ENCODE data around the gene CD24. TPM values are rescaled to one million over a fixed set of nuclear protein-coding genes. Genes with fewer than 3 reads are reported as not detected.

CD24 gene
- total RNA-seq, 1 donor, result 3.3 TPM

DNA sequence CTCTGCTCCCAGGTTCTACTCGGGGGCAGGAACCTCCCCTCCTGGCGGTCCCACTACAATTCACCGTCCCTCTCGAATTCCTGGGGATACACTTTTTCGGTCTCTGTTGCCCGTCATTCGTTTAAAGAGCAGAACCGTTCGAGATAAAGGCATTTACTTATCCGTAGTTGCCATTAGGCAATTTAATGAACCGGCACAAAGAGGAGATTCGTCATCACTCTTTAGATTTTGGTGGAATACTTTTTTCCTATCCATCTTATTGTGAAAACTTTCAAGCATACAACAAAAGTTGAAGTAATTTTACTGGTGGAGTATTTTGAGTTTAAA lies 1.2 kb upstream of the CD24 start:
- H3K4me2 ChIP-seq (ENCODE audit: insufficient read depth, low read length), result peak overlapping the region; percentile 64

GRCh38 chr6:106974999-106975737 lies 639 bp upstream of the CD24 start:
- H3K4me2 ChIP-seq (ENCODE audit: insufficient read depth, low read length), result peak overlapping the region; percentile 64
- H3K27me3 ChIP-seq (ENCODE audit: insufficient read depth, low read length), result peaks cover 53% of the 10 kb centered on the region
- TF ChIP-seq, protein P1, sequence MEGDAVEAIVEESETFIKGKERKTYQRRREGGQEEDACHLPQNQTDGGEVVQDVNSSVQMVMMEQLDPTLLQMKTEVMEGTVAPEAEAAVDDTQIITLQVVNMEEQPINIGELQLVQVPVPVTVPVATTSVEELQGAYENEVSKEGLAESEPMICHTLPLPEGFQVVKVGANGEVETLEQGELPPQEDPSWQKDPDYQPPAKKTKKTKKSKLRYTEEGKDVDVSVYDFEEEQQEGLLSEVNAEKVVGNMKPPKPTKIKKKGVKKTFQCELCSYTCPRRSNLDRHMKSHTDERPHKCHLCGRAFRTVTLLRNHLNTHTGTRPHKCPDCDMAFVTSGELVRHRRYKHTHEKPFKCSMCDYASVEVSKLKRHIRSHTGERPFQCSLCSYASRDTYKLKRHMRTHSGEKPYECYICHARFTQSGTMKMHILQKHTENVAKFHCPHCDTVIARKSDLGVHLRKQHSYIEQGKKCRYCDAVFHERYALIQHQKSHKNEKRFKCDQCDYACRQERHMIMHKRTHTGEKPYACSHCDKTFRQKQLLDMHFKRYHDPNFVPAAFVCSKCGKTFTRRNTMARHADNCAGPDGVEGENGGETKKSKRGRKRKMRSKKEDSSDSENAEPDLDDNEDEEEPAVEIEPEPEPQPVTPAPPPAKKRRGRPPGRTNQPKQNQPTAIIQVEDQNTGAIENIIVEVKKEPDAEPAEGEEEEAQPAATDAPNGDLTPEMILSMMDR (IDR thresholded peaks at IDR 0.05; ENCODE audit: extremely low read depth, low read depth, low read length), result no peak
- H3K4me1 ChIP-seq (ENCODE audit: insufficient read depth, low read length), result no peaks in the 10 kb centered on the region
- H2AFZ ChIP-seq (ENCODE audit: low read length), result peak overlapping the region; percentile 51
- H3K36me3 ChIP-seq (ENCODE audit: insufficient read depth, low read length), result no peaks in the 10 kb centered on the region
- H3K27ac ChIP-seq (ENCODE audit: low read depth, low read length), result no peak overlapping the region
- H3K9me3 ChIP-seq (ENCODE audit: low read depth, low read length), result no peaks in the 10 kb centered on the region
- peak overlapping the region; percentile 65 for H3K4me3 ChIP-seq (ENCODE audit: insufficient read depth, low read length)
- DNase-seq (ENCODE audit: insufficient read length, low spot score, missing footprints), result peak; percentile 87
- no peaks in the 10 kb centered on the region for H4K20me1 ChIP-seq (ENCODE audit: insufficient read depth, low read length)
- no peaks in the 10 kb centered on the region for H3K79me2 ChIP-seq (ENCODE audit: insufficient read depth, low read length)

More for the DNA sequence above, 1.2 kb upstream of the CD24 start:
- no peak overlapping the region for H3K27ac ChIP-seq (ENCODE audit: low read depth, low read length)
- TF ChIP-seq, protein P1 (IDR thresholded peaks at IDR 0.05; ENCODE audit: extremely low read depth, low read depth, low read length), result no peak
- no peaks in the 10 kb centered on the region for H3K4me1 ChIP-seq (ENCODE audit: insufficient read depth, low read length)
- no peak overlapping the region for H2AFZ ChIP-seq (ENCODE audit: low read length)
- no peaks in the 10 kb centered on the region for H4K20me1 ChIP-seq (ENCODE audit: insufficient read depth, low read length)
- H3K4me3 ChIP-seq (ENCODE audit: insufficient read depth, low read length), result peak overlapping the region; percentile 65
- no peaks in the 10 kb centered on the region for H3K9me3 ChIP-seq (ENCODE audit: low read depth, low read length)
- peaks cover 53% of the 10 kb centered on the region for H3K27me3 ChIP-seq (ENCODE audit: insufficient read depth, low read length)
- peak; percentile 90 for DNase-seq (ENCODE audit: insufficient read length, low spot score, missing footprints)
- no peaks in the 10 kb centered on the region for H3K36me3 ChIP-seq (ENCODE audit: insufficient read depth, low read length)
- no peaks in the 10 kb centered on the region for H3K79me2 ChIP-seq (ENCODE audit: insufficient read depth, low read length)

DNA sequence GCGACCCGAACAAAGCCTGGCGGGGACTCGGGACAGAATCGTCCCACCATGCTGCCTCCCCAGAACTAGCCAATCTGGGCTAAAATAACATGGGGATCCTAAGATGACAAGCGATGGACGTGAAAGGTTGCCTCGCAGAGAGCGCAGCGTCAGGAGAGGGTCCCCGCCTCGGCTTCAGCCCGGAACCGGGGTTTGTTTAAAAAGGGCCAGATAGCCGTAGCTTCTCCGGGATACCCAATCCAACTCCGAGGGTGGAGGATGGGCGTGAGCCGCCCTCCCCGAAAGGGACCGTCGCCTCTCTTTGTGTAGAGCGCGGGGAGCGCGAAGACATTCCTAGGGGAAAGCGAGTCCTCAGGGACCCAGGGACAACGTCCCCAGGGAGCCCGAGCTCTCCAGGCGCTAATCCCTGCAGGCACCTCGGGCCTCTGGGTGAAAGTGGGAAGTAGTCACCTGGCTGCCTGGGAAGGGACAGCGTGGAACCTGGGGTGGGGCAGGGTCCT lies 643 bp downstream of the CD24 start:
- Histone ChIP-seq H3K36me3 (ENCODE audit: insufficient read depth, low read length) (no peaks in the 10 kb centered on the region), H3K9me3 (ENCODE audit: low read depth, low read length) (no peaks in the 10 kb centered on the region), H3K4me2 (ENCODE audit: insufficient read depth, low read length) (no peak overlapping the region), H3K27me3 (ENCODE audit: insufficient read depth, low read length) (peaks cover 57% of the 10 kb centered on the region), H2AFZ (ENCODE audit: low read length) (no peak overlapping the region), H3K79me2 (ENCODE audit: insufficient read depth, low read length) (no peaks in the 10 kb centered on the region), H3K27ac (ENCODE audit: low read depth, low read length) (no peak overlapping the region), H3K4me3 (ENCODE audit: insufficient read depth, low read length) (peak overlapping the region; percentile 10), H4K20me1 (ENCODE audit: insufficient read depth, low read length) (no peaks in the 10 kb centered on the region), H3K4me1 (ENCODE audit: insufficient read depth, low read length) (no peaks in the 10 kb centered on the region)
- DNase-seq (ENCODE audit: insufficient read length, low spot score, missing footprints), result peak; percentile 74
- TF ChIP-seq, protein P1 (IDR thresholded peaks at IDR 0.05; ENCODE audit: extremely low read depth, low read depth, low read length), result no peak

DNA sequence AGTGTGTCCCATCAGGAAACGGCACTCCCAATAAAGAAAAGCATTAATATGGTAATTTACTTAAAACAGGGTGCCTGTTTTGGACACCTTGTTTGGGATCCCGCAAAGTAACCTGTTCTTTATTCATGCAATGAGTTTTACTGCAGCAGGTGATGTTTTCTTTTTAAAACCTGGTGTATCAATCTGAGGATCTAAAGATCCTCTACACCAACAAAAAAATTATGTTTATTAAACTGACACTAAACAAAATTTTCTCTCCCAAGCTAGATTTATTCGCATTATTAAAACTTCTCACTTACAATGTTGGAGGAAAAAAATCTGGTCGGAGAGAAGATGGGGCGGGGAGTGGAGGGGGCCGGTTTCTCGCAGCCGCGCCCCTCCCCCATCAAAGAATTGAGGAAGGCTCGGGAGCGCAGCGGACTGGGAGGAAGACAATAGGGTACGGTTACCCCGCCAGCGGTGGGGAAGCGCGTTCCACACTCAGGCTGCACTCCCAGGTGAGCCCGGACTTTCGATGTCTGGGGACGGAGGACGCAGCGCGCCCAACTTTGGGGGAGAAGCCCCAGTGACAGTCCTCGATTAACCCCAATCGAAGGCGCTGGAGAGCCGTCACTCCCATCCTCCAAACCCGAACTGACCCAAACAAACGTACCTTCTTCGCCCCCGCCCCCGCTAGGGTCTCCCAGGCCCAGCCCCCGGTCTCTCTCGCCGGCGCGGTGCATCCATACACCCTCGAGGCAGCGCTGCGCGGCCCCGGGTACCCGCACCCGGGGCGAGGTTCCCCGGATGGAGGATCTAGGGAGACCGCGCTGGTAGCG lies 1.3 kb downstream of the CD24 start:
- H3K27ac ChIP-seq (ENCODE audit: low read depth, low read length), result no peak overlapping the region
- H3K36me3 ChIP-seq (ENCODE audit: insufficient read depth, low read length), result no peaks in the 10 kb centered on the region
- H3K27me3 ChIP-seq (ENCODE audit: insufficient read depth, low read length), result peaks cover 59% of the 10 kb centered on the region
- H3K9me3 ChIP-seq (ENCODE audit: low read depth, low read length), result no peaks in the 10 kb centered on the region
- DNase-seq (ENCODE audit: insufficient read length, low spot score, missing footprints), result peak; percentile 76
- TF ChIP-seq, protein P1 (IDR thresholded peaks at IDR 0.05; ENCODE audit: extremely low read depth, low read depth, low read length), result no peak
- no peak overlapping the region for H2AFZ ChIP-seq (ENCODE audit: low read length)
- no peak overlapping the region for H3K4me2 ChIP-seq (ENCODE audit: insufficient read depth, low read length)
- H3K79me2 ChIP-seq (ENCODE audit: insufficient read depth, low read length), result no peaks in the 10 kb centered on the region
- no peaks in the 10 kb centered on the region for H3K4me1 ChIP-seq (ENCODE audit: insufficient read depth, low read length)
- H3K4me3 ChIP-seq (ENCODE audit: insufficient read depth, low read length), result no peak overlapping the region
- H4K20me1 ChIP-seq (ENCODE audit: insufficient read depth, low read length), result no peaks in the 10 kb centered on the region

Data from osteoblast (primary cell).